NT2/D1 (cell line): ENCODE results near the gene SARDH.
A peak's percentile ranks its signal among the peaks of the same experiment; 100 is the strongest.

Experiments
- DNase-seq: peaks from one replicate; pipeline ENCODE4 v3.0.0-alpha.2; 2011; ENCODE audit warnings: low read depth, low spot score
- H3K27me3 ChIP-seq: 2 replicates; pipeline ENCODE4 v1.6.0; 2011; ENCODE audit warnings: mild to moderate bottlenecking; ENCODE audit not compliant: insufficient read length, insufficient read depth
- H3K36me3 ChIP-seq: 2 replicates; pipeline ENCODE4 v1.6.1; 2011; ENCODE audit warnings: mild to moderate bottlenecking, low read length, mixed read lengths; ENCODE audit not compliant: insufficient read depth, insufficient read length
- H3K4me1 ChIP-seq: 2 replicates; pipeline ENCODE4 v1.5.1; 2011; ENCODE audit not compliant: insufficient read depth, insufficient read length
- H3K4me3 ChIP-seq: 2 replicates; pipeline ENCODE4 v1.5.1; 2011; ENCODE audit warnings: low read depth; ENCODE audit not compliant: insufficient read length
- H3K9ac ChIP-seq: 2 replicates; pipeline ENCODE4 v1.6.0; 2011; ENCODE audit warnings: low read depth; ENCODE audit not compliant: insufficient read length
- H3K9me3 ChIP-seq: 2 replicates; pipeline ENCODE4 v1.5.1; 2011; ENCODE audit warnings: mild to moderate bottlenecking, low read length; ENCODE audit not compliant: insufficient read depth
- SUZ12 ChIP-seq: IDR thresholded peaks from 2 replicates; pipeline ENCODE4 v1.6.1; 2011; ENCODE audit not compliant: insufficient read length, insufficient read depth; ENCODE audit errors: extremely low read depth
- YY1 ChIP-seq: IDR thresholded peaks from 2 replicates; pipeline ENCODE4 v1.6.1; 2011; ENCODE audit not compliant: insufficient read length, insufficient read depth
- ZNF274 ChIP-seq: IDR thresholded peaks from 2 replicates; pipeline ENCODE4 v1.6.1; 2011; ENCODE audit warnings: mild to moderate bottlenecking, low read depth, low read length

SARDH gene, protein sequence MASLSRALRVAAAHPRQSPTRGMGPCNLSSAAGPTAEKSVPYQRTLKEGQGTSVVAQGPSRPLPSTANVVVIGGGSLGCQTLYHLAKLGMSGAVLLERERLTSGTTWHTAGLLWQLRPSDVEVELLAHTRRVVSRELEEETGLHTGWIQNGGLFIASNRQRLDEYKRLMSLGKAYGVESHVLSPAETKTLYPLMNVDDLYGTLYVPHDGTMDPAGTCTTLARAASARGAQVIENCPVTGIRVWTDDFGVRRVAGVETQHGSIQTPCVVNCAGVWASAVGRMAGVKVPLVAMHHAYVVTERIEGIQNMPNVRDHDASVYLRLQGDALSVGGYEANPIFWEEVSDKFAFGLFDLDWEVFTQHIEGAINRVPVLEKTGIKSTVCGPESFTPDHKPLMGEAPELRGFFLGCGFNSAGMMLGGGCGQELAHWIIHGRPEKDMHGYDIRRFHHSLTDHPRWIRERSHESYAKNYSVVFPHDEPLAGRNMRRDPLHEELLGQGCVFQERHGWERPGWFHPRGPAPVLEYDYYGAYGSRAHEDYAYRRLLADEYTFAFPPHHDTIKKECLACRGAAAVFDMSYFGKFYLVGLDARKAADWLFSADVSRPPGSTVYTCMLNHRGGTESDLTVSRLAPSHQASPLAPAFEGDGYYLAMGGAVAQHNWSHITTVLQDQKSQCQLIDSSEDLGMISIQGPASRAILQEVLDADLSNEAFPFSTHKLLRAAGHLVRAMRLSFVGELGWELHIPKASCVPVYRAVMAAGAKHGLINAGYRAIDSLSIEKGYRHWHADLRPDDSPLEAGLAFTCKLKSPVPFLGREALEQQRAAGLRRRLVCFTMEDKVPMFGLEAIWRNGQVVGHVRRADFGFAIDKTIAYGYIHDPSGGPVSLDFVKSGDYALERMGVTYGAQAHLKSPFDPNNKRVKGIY

DNA sequence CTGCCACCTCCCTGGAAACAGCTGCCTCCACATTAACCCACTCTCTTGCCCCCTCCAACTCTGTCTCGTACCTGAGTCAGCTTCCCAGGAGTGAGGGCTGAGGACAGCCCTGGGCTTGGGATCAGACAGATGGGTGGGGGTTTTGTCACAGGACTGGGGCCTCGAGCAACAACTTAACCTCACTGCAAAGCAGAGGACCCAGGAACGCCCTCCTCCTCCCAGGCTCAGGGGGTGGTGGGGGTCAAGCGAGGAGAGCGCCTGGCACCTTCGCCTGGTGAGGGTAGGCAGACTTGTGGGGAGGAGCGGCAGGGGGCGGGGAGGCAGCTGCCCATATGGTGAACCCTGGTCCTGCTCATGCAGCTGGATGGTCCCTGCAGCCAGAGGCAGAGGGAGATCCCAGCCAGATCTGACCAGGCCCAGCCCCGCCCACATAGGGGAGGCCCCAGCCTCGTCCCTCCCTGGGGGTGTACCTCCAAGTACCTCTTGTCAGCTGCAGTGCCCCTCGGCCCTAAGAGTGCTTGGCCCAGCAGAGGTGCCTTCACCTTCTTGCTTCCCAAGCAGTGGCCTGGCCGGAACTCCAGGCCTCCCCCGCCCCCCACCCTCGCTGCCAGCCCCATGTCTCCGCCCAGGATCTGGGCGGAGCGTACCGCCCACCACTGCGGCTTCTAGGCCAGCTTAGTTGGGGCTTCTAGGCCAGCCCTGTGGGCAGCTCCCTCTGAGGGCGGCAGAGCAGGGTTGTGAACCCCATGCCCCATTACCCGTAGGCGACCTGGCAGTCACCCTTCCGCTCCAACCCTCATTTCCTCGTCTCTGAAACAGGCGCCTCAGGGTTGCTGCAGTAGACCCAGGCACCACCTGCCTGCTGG lies at the start of gene SARDH:
TSS of gene SARDH (minus strand) at position 579 of the 866 bp plus-strand sequence. CDS start 4,179 bp downstream, outside the sequence.
- TF ChIP-seq YY1: no peak
- TF ChIP-seq SUZ12: no peak
- TF ChIP-seq ZNF274: no peak
- DNase-seq: peak; percentile 70
- Histone ChIP-seq H3K9me3 (no peaks in the 10 kb centered on the region), H3K27me3 (no peaks in the 10 kb centered on the region), H3K4me3 (peak within 1 kb of the TSS; percentile 54), H3K9ac (peak within 1 kb of the TSS; percentile 69), H3K4me1 (peaks cover 24% of the 10 kb centered on the region), H3K36me3 (no peaks in the 10 kb centered on the region)

DNA sequence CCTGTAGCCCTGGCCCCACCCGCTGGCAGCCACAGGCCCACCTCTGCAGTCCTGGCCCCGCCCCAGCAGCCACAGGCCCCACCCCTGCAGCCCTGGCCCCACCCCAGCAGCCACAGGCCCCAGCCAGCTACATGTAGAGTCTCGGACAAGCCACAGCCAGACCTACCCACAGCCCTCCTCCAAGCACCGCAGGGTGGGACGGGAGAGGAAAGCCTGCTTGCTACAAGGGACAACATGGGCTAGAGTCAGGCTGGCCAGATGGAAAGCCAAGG lies 49.5 kb upstream of the SARDH start:
- Histone ChIP-seq H3K27me3 (no peaks in the 10 kb centered on the region), H3K9me3 (no peaks in the 10 kb centered on the region), H3K4me1 (peaks cover 16% of the 10 kb centered on the region), H3K4me3 (no peak overlapping the region), H3K9ac (no peak overlapping the region), H3K36me3 (peaks cover 81% of the 10 kb centered on the region)
- DNase-seq: peak; percentile 18
- TF ChIP-seq ZNF274: no peak
- no peak for TF ChIP-seq YY1
- no peak for TF ChIP-seq SUZ12

DNA sequence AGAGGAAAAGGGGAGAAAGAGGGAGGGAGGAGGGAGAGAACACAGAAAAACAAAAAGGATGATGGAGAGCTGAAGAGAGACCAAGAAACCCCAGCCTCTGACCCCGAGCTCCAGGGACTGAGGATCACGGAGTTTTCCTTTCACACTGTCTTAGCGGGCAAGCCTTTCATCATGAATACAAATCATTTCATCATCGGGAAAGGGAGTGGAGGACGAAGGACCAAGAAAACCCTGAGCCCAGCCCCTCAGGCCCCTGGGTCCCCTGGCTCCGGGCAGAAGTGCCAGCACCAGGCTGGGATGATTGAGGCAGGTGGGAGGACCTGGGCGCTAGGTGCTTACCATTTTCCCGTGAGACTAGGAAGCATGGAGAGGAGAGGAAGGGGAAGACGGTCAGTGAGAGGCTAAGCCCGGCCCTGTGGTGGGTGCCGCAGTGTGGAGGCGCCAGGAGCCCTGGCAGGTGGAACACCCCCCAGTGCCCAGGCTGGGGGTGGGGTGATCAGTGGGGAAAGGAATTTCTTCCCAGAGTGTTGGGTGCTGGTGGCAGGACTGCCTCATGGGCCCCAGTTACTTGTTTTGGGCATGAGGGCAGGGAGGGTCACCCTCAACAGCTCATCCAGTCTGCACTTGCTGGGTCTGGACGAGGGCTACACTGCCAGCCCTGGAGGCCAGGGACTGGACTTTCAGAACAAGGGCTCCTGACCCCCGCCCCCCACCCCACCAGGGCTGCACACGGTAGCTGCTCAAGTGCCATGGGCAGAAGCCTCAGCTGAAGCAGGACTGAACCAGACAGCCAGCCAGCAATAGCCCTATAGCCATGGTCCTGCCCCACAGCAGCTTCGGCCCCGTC lies 49.0 kb upstream of the SARDH start:
- Histone ChIP-seq H3K9ac (no peak overlapping the region), H3K27me3 (no peaks in the 10 kb centered on the region), H3K9me3 (no peaks in the 10 kb centered on the region), H3K4me1 (peaks cover 16% of the 10 kb centered on the region), H3K4me3 (no peak overlapping the region), H3K36me3 (peaks cover 79% of the 10 kb centered on the region)
- TF ChIP-seq YY1: no peak
- no peak for TF ChIP-seq ZNF274
- no peak for TF ChIP-seq SUZ12
- DNase-seq: no peak

DNA sequence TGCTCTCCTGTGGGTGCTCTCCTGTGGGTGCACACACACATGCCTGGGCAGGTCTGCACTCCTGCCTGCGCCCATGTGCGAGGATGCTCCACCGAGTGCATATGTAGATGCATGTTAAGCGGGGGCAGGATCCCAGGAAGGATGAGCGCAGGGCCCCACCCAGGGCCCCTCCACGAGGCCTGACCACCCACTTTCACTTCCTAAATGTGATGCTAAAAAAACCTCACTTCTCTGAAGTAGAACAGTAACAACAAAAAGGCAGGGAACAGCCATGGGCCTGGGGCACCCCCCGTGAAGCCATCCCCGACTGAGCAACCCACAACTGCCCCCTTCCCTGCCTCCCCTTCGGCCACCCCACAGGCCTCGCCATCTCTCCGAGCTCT lies 48.2 kb upstream of the SARDH start:
- Histone ChIP-seq H3K9me3 (no peaks in the 10 kb centered on the region), H3K36me3 (peaks cover 76% of the 10 kb centered on the region), H3K4me3 (no peak overlapping the region), H3K27me3 (no peaks in the 10 kb centered on the region), H3K4me1 (peaks cover 16% of the 10 kb centered on the region), H3K9ac (no peak overlapping the region)
- DNase-seq: no peak
- TF ChIP-seq ZNF274 (no peak), YY1 (no peak), SUZ12 (no peak)

DNA sequence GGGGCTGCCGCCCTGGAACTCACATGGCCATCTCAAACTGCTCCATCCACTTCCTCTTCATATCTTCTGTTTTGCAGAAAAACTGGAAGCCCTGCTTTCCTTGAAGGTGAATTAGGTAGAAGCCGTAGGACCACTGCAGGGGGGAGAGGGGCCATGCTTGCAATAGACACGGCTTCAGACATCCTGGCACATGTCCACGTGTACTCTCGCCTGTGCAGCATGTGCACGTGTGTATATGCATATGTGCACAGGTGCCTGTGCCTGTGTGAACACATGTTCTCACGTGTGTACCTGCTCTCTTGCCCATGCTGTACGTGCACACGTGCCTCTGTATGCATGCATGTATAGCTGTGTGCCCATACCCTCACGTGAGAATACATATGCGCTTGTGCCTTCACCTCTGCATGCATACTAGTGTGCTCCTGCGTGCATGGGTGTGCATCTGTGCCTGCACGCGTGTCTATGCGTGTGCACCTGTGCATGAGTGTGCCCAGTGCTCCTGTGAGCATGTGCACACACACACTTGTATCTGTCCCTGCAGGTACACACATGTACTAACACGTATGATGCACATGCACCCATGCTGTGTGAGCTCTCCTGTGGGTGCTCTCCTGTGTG lies 47.7 kb upstream of the SARDH start:
- Histone ChIP-seq H3K27me3 (no peaks in the 10 kb centered on the region), H3K4me1 (peaks cover 16% of the 10 kb centered on the region), H3K9ac (no peak overlapping the region), H3K4me3 (no peak overlapping the region), H3K36me3 (peaks cover 77% of the 10 kb centered on the region), H3K9me3 (no peaks in the 10 kb centered on the region)
- DNase-seq: no peak
- TF ChIP-seq SUZ12 (no peak), YY1 (no peak)
